Muscle of arm (tissue), 12 donors: ENCODE results near the gene VWA3A. TPM values are rescaled to one million over a fixed set of nuclear protein-coding genes. Genes with fewer than 3 reads are reported as not detected.
"Not testable (repeated sequence)": the region's sequence is repeated elsewhere in the genome, so short reads cannot be mapped to it uniquely, and the experiment has no call there.

Experiments
- DNase-seq: peaks from one replicate; pipeline ENCODE4 v3.0.0-alpha.2; 2013
- polyA plus RNA-seq, 12 donors: library from polyadenylated mRNA; unstranded; fragments of 120-200 nt; gene quantifications; one replicate each; pipeline ENCODE4 v1.2.1, GENCODE V29; 2013; ENCODE audit not compliant: insufficient read length in 12 of 12

The VWA3A gene
- polyA plus RNA-seq, 12 donors: 0.04 to 0.57 (median 0.34) TPM; not detected in 4

GRCh38 chr16:22081050-22081449, 11.3 kb upstream of the VWA3A start:
- DNase-seq: no peak

- no peak for DNase-seq
These were observed 5.9 kb upstream of the VWA3A start for GRCh38 chr16:22086440-22086839.

GRCh38 chr16:22088642-22089041, 3.7 kb upstream of the VWA3A start:
- DNase-seq: no peak

- no peak for DNase-seq
These were observed 2.4 kb upstream of the VWA3A start for GRCh38 chr16:22089910-22090309.

GRCh38 chr16:22091721-22092120, 620 bp upstream of the VWA3A start:
- DNase-seq: no peak

GRCh38 chr16:22093331-22093730, 990 bp downstream of the VWA3A start:
- DNase-seq: no peak

GRCh38 chr16:22093996-22094395, 1.7 kb downstream of the VWA3A start:
- no peak for DNase-seq

GRCh38 chr16:22098405-22099255, 6.3 kb downstream of the VWA3A start:
- DNase-seq: peak; percentile 26

GRCh38 chr16:22099256-22099975, 7.1 kb downstream of the VWA3A start:
- DNase-seq: no peak

GRCh38 chr16:22103441-22103840, 11.1 kb downstream of the VWA3A start:
- no peak for DNase-seq

GRCh38 chr16:22109258-22109898, 17.0 kb downstream of the VWA3A start:
- DNase-seq: no peak

- DNase-seq: not testable (repeated sequence)
These were observed 19.3 kb downstream of the VWA3A start for GRCh38 chr16:22111629-22112028.

- DNase-seq: no peak
These were observed 23.9 kb downstream of the VWA3A start for GRCh38 chr16:22116095-22116700.

- DNase-seq: no peak
These were observed 25.3 kb downstream of the VWA3A start for GRCh38 chr16:22117609-22118008.

- DNase-seq: no peak
These were observed 28.1 kb downstream of the VWA3A start for GRCh38 chr16:22120440-22120839.

GRCh38 chr16:22122239-22122638, 29.9 kb downstream of the VWA3A start:
- no peak for DNase-seq

- DNase-seq: no peak
These were observed 30.8 kb downstream of the VWA3A start for GRCh38 chr16:22123146-22123545.

GRCh38 chr16:22123759-22124490, 31.6 kb downstream of the VWA3A start:
- no peak for DNase-seq

- DNase-seq: no peak
These were observed 32.4 kb downstream of the VWA3A start for GRCh38 chr16:22124583-22125284.

- no peak for DNase-seq
These were observed 33.8 kb downstream of the VWA3A start for GRCh38 chr16:22126037-22126558.

- DNase-seq: not testable (repeated sequence)
These were observed 36.2 kb downstream of the VWA3A start for GRCh38 chr16:22128537-22128936.
